BJ (cell line): ENCODE results near the gene CDKN1B. TPM values are rescaled to one million over a fixed set of nuclear protein-coding genes. Genes with fewer than 3 reads are reported as not detected.

Experiments
- CTCF ChIA-PET: fragments of 350-600 bp; formaldehyde crosslinking; extraction: SDS; loops from one replicate; lab custom pipeline; 2021; ENCODE audit warnings: antibody characterized with exemption, inconsistent platforms; lab: Yijun Ruan, JAX
- POLR2A ChIA-PET: fragments of 300-600 bp; sonication (Branson Sonifier 250); formaldehyde crosslinking; extraction: SDS; loops from one replicate; lab custom pipeline; 2021; ENCODE audit warnings: antibody characterized with exemption; lab: Charles Lee
- DNase-seq: peaks from one replicate; pipeline ENCODE4 v3.0.0-alpha.2; 2011; ENCODE audit warnings: low read depth
- H3K27me3 ChIP-seq: 2 replicates; pipeline ENCODE4 v1.6.0; 2011; ENCODE audit warnings: low read length; ENCODE audit not compliant: control insufficient read depth, insufficient read depth
- H3K36me3 ChIP-seq: 2 replicates; pipeline ENCODE4 v1.5.1; 2011; ENCODE audit warnings: low read length; ENCODE audit not compliant: control insufficient read depth, insufficient read depth
- H3K4me3 ChIP-seq: 2 replicates; pipeline ENCODE4 v1.5.1; 2011; ENCODE audit warnings: low read depth, mild to moderate bottlenecking, control low read depth, low read length
- polyA plus RNA-seq: library from polyadenylated mRNA; depleted of rRNA; stranded (reverse); fragments of >200 nt; gene quantifications from 2 replicates; pipeline ENCODE4 v1.2.3, GENCODE V29; 2011
- TF ChIP-seq, protein P1 (sequence below): IDR thresholded peaks from 2 replicates; pipeline ENCODE4 v1.5.1; 2011; ENCODE audit warnings: low read depth, mild to moderate bottlenecking, control low read depth, inconsistent platforms, low read length, moderate library complexity; ENCODE audit not compliant: insufficient read depth

CDKN1B gene
- polyA plus RNA-seq, 1 experiment, result 19.7 TPM

- Histone ChIP-seq H3K27me3 (no peaks in the 10 kb centered on the region), H3K4me3 (no peak overlapping the region), H3K36me3 (peaks cover 4% of the 10 kb centered on the region; the same call in 1 of the 2 replicates)
- ChIA-PET CTCF (interaction anchor here (0.8 to 4.0 kb wide), 4 partner anchors 9 to 238 kb away, joined by 3 to 16 read pairs (median 4); no protein-coding TSS in a partner anchor), POLR2A (no interaction called here)
- TF ChIP-seq, protein P1, sequence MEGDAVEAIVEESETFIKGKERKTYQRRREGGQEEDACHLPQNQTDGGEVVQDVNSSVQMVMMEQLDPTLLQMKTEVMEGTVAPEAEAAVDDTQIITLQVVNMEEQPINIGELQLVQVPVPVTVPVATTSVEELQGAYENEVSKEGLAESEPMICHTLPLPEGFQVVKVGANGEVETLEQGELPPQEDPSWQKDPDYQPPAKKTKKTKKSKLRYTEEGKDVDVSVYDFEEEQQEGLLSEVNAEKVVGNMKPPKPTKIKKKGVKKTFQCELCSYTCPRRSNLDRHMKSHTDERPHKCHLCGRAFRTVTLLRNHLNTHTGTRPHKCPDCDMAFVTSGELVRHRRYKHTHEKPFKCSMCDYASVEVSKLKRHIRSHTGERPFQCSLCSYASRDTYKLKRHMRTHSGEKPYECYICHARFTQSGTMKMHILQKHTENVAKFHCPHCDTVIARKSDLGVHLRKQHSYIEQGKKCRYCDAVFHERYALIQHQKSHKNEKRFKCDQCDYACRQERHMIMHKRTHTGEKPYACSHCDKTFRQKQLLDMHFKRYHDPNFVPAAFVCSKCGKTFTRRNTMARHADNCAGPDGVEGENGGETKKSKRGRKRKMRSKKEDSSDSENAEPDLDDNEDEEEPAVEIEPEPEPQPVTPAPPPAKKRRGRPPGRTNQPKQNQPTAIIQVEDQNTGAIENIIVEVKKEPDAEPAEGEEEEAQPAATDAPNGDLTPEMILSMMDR, result no peak
- no peak for DNase-seq
These were observed 28.5 kb downstream of the CDKN1B start for GRCh38 chr12:12745576-12746211.

GRCh38 chr12:12747278-12747677 is 30.1 kb downstream of the CDKN1B start:
- Histone ChIP-seq H3K4me3 (no peak overlapping the region), H3K27me3 (no peaks in the 10 kb centered on the region), H3K36me3 (peaks cover 4% of the 10 kb centered on the region; the same call in 1 of the 2 replicates)
- ChIA-PET CTCF (interaction anchor here (1.2 to 4.0 kb wide), 2 partner anchors 10 to 12 kb away, joined by 5 to 16 read pairs; no protein-coding TSS in a partner anchor), POLR2A (no interaction called here)
- TF ChIP-seq, protein P1, result no peak
- DNase-seq, result no peak

- CTCF ChIA-PET, result interaction anchor here (0.7 to 4.0 kb wide), 3 partner anchors 11 to 1611 kb away, joined by 5 to 16 read pairs (median 5); no protein-coding TSS in a partner anchor
- POLR2A ChIA-PET, result no interaction called here
- no peaks in the 10 kb centered on the region for H3K27me3 ChIP-seq
These were observed 30.9 kb downstream of the CDKN1B start for GRCh38 chr12:12748044-12748443.

DNA sequence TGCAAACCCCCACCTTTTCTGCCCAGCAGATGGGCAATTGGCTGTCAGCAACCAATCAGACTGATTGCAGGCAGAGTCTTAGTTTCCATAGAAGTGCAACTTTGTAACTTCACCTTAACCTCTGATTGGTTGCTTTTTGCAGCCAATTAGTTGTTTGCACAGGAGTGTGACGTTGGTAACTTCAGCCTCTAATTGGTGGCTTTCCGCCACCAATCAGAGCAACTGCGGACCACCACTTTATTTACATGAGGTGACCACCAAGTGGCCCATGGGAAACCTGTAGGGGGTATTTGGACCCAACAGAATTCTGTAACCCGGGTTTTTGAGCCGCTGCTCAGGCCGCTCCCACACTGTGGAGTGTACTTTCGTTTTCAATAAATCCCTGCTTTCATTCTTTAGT is 32.3 kb downstream of the CDKN1B start:
- Histone ChIP-seq H3K36me3 (peaks cover 2% of the 10 kb centered on the region; the same call in 1 of the 2 replicates), H3K4me3 (no peak overlapping the region), H3K27me3 (no peaks in the 10 kb centered on the region)
- TF ChIP-seq, protein P1, result no peak
- DNase-seq, result no peak
- ChIA-PET POLR2A (no interaction called here), CTCF (no interaction called here)

More at GRCh38 chr12:12748044-12748443, 30.9 kb downstream of the CDKN1B start:
- TF ChIP-seq, protein P1, result no peak
- Histone ChIP-seq H3K36me3 (peaks cover 4% of the 10 kb centered on the region; the same call in 1 of the 2 replicates), H3K4me3 (no peak overlapping the region)
- no peak for DNase-seq

- no peaks in the 10 kb centered on the region for H3K36me3 ChIP-seq
- H3K27me3 ChIP-seq, result no peaks in the 10 kb centered on the region
- no peak for DNase-seq
- CTCF ChIA-PET, result no interaction called here
- TF ChIP-seq, protein P1, result no peak
- H3K4me3 ChIP-seq, result no peak overlapping the region
- POLR2A ChIA-PET, result no interaction called here
These were observed 38.8 kb downstream of the CDKN1B start for GRCh38 chr12:12755923-12756322.
